Mucosa of stomach (tissue), 1 donor: ENCODE measurements around the gene TDP2.
A peak's percentile ranks its signal among the peaks of the same experiment; 100 is the strongest.
"Not testable (repeated sequence)": the region's sequence is repeated elsewhere in the genome, so short reads cannot be mapped to it uniquely, and the experiment has no call there.

Experiments used
- H3K27me3 ChIP-seq: one replicate; pipeline ENCODE4 v1.7.0; 2013; ENCODE audit warnings: mild to moderate bottlenecking, low read length; ENCODE audit not compliant: control insufficient read depth, insufficient read depth
- H3K36me3 ChIP-seq: one replicate; pipeline ENCODE4 v1.7.0; 2013; ENCODE audit warnings: low read length; ENCODE audit not compliant: control insufficient read depth, insufficient read depth
- H3K4me1 ChIP-seq: one replicate; pipeline ENCODE4 v1.7.0; 2013; ENCODE audit warnings: mild to moderate bottlenecking, low read length; ENCODE audit not compliant: control insufficient read depth, insufficient read depth
- H3K4me3 ChIP-seq: one replicate; pipeline ENCODE4 v1.7.0; 2013; ENCODE audit warnings: low read length
- H3K9ac ChIP-seq: one replicate; pipeline ENCODE4 v1.7.0; 2013; ENCODE audit warnings: mild to moderate bottlenecking, low read length, moderate library complexity
- H3K9me3 ChIP-seq: one replicate; pipeline ENCODE4 v1.7.0; 2013; ENCODE audit warnings: mild to moderate bottlenecking, low read length, moderate library complexity; ENCODE audit not compliant: control insufficient read depth
- donor health status: Pancreatic carcinoma.

The TDP2 gene

DNA sequence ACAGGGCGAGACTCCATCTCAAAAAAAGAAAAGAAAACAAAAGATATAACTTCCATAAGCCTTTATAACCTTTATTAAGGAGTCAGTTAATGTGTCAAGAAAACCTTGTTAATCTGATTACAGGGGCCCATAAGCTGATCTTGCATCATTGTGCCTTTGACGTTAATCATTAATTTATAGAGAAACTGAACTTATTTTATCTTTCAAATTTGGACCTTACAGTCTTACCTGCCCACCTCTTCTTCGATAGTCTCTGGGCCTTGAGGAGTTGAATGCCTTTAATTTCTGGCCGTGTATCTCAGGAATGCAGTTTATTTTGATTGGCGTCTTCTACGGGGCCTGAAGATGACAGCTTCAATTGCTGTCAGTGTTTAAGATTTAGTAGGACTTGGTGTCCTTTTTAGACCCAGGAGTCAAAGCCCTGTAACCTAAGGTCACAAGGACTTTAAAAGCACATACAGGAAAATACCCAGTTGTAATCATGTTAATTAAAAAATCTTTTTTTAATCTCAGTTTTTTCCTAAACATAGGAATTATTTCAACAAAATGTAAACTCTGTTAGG is 6.0 kb upstream of the TDP2 start:
- H3K36me3 ChIP-seq, result no peaks in the 10 kb centered on the region
- H3K4me1 ChIP-seq, result no peaks in the 10 kb centered on the region
- no peak overlapping the region for H3K4me3 ChIP-seq
- H3K9ac ChIP-seq, result no peak overlapping the region
- no peaks in the 10 kb centered on the region for H3K9me3 ChIP-seq
- H3K27me3 ChIP-seq, result no peaks in the 10 kb centered on the region

DNA sequence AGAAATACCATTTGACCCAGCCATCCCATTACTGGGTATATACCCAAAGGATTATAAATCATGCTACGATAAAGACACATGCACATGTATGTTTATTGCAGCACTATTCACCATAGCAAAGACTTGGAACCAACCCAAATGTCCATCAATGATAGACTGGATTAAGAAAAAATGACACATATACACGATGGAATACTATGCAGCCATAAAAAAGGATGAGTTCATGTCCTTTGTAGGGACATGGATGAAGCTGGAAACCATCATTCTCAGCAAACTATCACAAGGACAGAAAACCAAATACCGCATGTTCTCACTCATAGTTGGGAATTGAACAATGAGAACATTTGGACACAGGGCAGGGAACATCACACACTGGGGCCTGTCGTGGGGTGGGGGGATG is 4.4 kb upstream of the TDP2 start:
- not testable (repeated sequence) for H3K36me3 ChIP-seq, H3K9me3 ChIP-seq, H3K4me3 ChIP-seq, H3K27me3 ChIP-seq, H3K4me1 ChIP-seq, H3K9ac ChIP-seq

DNA sequence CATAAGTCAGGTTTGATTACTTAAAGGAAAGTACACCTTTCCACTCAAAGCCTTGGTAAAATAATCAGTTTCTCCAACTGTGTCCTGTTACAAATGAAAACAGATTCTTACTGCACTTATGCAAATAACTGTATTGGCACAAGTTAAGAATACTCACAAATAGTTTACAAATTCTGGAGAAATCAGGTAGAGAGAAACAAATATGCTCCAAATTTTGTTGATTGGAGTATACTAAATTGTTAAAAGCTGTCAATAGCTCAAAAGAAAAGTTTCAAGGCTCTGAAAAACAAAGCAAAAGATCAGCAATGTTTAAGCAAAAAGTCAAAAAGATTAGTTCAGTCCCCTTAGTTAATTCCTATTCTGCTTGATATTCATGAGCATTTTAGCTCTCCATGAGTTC is 3.8 kb upstream of the TDP2 start:
- H3K9me3 ChIP-seq, H3K4me1 ChIP-seq, H3K9ac ChIP-seq, H3K4me3 ChIP-seq, H3K36me3 ChIP-seq, H3K27me3 ChIP-seq: not testable (repeated sequence)

DNA sequence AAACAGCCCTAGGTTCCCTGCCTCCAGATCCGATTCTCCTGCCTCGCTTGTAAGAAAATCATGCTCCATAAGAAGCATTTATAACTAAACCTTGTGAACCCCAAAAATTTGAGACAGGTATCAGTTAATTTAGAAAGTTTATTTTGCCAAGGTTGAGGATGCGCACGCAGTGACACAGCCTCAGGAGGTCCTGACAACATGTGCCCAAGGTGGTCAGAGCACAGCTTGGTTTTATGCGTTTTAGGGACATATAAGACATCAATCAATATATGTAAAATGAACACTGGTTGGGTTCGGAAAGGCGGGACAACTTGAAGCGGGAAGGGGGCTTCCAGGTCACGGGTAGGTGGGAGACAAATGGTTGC is 2.3 kb upstream of the TDP2 start:
- Histone ChIP-seq H3K9ac (no peak overlapping the region), H3K4me3 (no peak overlapping the region), H3K4me1 (no peaks in the 10 kb centered on the region), H3K27me3 (no peaks in the 10 kb centered on the region), H3K9me3 (no peaks in the 10 kb centered on the region), H3K36me3 (no peaks in the 10 kb centered on the region)

DNA sequence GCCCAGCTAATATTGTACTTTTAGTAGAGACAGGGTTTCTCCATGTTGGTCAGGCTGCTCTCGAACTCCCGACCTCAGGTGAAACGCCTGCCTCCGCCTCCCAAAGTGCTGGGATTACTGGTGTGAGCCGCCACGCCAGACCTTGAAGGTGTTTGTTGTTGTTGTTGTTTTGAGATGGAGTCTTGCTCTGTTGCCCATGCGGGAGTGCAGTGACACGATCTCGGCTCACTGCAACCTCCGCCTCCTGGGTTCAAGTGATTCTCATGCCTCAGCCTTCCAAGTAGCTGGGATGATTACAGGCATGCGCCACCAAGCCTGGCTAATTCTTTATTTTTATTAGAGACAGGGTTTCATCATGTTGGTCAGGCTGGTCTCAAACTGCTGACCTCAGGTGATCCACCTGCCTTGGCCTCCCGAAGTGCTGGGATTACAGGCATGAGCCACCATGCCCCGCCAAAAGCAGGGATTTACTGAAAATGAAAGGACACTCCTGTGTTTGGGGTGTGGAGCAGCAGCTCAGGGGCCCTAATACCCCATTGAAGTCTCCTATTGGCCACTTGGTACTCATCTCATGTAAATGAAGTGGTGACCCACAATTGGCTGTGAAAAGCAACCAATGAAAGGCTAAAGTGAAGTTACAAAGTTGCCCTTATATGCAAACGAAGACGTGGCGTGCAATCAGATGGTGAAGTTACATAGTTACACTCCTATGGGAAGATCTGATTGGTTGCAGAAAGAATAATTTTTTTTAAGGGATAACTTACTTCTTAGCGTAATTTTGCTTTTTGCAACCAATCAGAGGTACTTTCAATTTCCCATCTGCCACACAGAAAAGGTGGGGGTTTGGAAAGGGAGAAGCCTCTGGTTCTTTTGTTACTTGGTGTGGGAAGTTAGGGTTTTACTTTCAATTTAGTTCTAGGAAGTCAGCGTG is 1.6 kb upstream of the TDP2 start:
- not testable (repeated sequence) for H3K36me3 ChIP-seq, H3K4me1 ChIP-seq, H3K27me3 ChIP-seq, H3K9me3 ChIP-seq, H3K9ac ChIP-seq, H3K4me3 ChIP-seq

DNA sequence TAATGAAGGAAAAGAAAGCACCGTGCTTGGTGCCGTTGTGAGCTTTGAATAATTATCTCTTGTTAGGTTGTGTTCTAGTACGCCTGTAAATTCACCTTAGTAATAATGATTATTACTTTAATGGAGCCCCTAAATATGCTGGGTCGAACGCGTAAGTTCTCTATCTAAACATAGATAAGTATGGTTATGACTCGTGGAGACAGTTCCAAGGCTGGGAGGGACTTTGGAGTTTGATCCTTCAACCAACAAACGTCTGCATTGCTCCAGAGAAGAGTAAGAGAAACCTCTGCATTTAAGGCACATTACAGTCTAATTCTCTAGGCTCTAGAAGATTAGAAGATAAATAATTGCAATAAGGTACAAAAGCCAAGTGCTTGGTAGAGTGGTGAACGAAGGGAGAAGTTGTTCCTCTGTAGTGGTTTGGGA is 692 bp upstream of the TDP2 start:
- peak overlapping the region; percentile 97 for H3K4me3 ChIP-seq
- no peaks in the 10 kb centered on the region for H3K36me3 ChIP-seq
- no peaks in the 10 kb centered on the region for H3K9me3 ChIP-seq
- peak overlapping the region; percentile 92 for H3K9ac ChIP-seq
- no peaks in the 10 kb centered on the region for H3K4me1 ChIP-seq
- H3K27me3 ChIP-seq, result no peaks in the 10 kb centered on the region

DNA sequence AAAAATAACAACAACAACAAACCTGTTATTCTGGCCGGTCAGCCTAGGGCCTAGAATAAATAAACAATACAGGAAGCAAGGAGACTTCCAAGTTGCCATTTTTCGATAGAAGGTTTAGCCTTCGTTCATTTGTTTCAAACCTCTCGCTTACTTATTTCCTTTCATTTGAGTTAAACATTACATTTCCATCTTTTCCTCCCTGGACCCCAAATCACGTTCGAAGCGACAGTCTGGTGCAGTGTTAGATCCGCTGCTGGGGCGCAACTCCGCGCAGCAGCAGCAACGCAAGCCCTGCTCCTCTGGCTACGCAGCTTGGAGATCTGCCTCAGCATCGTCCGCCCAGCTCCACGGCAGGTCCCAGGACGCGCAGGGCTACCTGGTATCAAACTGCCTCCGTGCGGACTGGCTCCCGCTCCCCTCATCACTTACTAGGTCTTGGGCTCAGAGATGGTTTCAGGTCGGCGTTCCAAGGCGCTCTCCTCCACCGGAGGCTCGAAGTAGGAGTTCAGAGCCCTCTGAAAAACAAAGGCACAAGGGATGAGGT is 530 bp downstream of the TDP2 start:
- no peaks in the 10 kb centered on the region for H3K36me3 ChIP-seq
- no peaks in the 10 kb centered on the region for H3K9me3 ChIP-seq
- H3K27me3 ChIP-seq, result no peaks in the 10 kb centered on the region
- H3K4me3 ChIP-seq, result peak overlapping the region; percentile 97
- peak overlapping the region; percentile 92 for H3K9ac ChIP-seq
- H3K4me1 ChIP-seq, result no peaks in the 10 kb centered on the region

DNA sequence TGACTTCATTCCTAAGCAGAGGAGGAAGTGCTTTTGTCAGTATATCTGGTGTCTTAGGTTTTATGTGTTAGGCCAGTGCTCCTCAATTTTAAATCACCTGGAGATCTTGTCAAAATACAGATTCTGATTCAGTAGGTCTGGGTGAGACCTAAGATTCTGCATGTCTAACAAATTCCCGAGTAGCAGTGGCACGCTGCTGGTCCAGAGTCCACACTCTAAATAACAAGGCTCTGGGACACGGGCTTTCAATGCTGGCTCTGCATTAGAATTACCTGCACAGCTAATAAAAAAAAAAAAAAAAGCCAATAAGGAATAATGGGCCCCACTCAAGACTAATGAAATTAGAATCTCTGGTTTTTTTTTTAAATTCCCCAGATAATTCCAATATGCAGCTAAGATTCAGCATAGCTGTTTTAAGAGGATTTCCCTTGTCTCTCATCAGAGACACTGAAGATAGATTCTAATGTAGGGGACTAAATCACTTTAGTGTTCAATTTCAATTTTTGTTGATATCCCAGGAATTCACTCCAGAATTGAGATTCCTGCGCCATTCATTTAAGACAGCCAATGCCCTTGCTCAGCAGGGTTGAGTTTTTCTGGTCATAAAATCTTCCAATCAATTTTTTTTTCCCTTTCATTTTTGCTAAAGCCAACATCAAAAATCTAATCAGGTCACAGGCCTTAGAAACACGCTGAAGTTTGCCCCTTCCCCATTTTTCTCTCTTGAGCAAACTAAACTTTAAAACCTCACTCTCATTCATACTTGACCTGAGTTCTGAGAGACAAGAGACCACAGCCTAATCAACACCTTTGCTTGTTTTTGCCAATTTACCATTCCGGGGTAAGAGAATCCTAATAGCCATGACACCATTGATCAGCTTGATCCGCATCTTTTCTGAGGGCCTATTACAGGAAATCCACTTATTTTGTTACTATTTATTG is 2.4 kb downstream of the TDP2 start:
- peaks cover 6% of the 10 kb centered on the region for H3K4me1 ChIP-seq
- H3K27me3 ChIP-seq, result no peaks in the 10 kb centered on the region
- no peaks in the 10 kb centered on the region for H3K36me3 ChIP-seq
- no peak overlapping the region for H3K9ac ChIP-seq
- no peak overlapping the region for H3K4me3 ChIP-seq
- no peaks in the 10 kb centered on the region for H3K9me3 ChIP-seq

DNA sequence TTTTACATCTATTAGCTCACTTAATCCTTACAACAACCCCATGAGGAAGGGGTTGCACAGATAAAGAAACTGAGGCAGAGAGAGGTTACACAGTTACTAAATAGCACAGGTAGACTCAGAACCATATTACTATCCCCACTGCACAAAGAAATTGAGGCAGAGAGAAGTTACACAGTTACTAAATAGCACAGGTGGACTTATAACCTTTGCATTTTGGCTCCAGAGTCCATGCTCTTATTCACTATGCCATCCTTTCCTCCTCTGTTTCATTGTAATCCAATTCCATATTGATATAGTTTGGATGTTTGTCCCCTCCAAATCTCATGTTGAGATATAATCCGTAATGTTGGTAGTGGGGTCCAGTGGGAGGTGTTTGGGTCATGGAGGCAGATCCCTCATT is 3.5 kb downstream of the TDP2 start:
- Histone ChIP-seq H3K4me1 (peaks cover 13% of the 10 kb centered on the region), H3K27me3 (no peaks in the 10 kb centered on the region), H3K9me3 (no peaks in the 10 kb centered on the region), H3K4me3 (no peak overlapping the region), H3K9ac (no peak overlapping the region), H3K36me3 (no peaks in the 10 kb centered on the region)

DNA sequence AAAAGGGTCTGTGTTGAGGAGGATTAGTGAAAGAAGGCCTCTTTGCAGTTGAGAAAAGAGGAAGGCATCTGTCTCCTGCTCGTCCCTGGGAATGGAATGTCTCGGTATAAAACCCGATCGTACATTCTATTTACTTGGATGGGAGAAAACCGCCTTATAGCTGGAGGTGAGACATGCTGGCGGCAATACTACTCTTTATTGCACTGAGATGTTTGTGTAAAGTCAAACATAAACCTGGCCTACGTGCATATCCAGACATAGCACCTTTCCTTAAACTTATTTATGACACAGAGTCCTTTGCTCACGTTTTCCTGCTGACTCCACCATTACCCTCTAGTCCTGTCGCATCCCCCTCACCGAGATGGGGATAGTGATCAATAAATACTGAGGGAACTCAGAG is 4.5 kb downstream of the TDP2 start:
- H3K9ac ChIP-seq, result no peak overlapping the region
- H3K4me1 ChIP-seq, result peaks cover 13% of the 10 kb centered on the region
- H3K4me3 ChIP-seq, result no peak overlapping the region
- no peaks in the 10 kb centered on the region for H3K9me3 ChIP-seq
- no peaks in the 10 kb centered on the region for H3K36me3 ChIP-seq
- H3K27me3 ChIP-seq, result no peaks in the 10 kb centered on the region

DNA sequence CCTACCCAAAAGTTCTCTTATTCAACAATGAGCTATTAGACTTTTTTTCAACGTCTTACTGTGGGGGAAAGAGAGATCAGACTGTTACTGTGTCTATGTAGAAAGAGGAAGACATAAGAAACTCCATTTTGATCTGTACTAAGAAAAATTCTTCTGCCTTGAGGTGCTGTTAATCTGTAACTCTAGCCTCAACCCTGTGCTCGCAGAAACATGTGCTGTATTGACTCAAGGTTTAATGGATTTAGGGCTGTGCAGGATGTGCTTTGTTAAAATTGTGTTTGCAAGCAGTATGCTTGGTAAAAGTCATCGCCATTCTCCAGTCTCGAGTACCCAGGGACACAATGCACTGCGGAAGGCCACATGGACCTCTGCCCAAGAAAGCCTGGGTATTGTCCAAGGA is 4.9 kb downstream of the TDP2 start:
- H3K36me3 ChIP-seq, H3K27me3 ChIP-seq, H3K9me3 ChIP-seq, H3K9ac ChIP-seq, H3K4me3 ChIP-seq: not testable (repeated sequence)
- H3K4me1 ChIP-seq, result peaks cover 13% of the 10 kb centered on the region

DNA sequence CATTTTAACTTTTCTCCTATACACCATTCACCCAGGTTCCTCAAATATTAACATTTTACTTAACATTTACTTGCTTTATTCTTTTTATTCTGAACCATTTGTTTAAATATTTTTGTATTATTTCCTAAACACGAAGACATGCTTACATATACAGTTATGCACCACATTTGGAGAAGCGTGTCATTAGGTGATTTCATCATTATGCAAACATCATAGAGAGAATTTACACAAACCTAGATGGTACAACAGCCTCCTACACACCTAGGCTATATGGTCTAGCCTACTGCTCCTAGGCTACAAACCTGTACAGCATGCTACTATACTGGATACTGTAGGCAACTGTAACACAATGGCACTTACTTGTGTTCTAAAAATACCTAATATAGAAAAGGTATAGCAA is 6.6 kb downstream of the TDP2 start:
- Histone ChIP-seq H3K36me3 (no peaks in the 10 kb centered on the region), H3K9me3 (no peaks in the 10 kb centered on the region), H3K27me3 (no peaks in the 10 kb centered on the region), H3K4me3 (no peak overlapping the region), H3K9ac (no peak overlapping the region), H3K4me1 (peaks cover 13% of the 10 kb centered on the region)
